GM19193 (cell line): Measurements from ENCODE around the gene RTP5.

Experiments
- POLR2A ChIP-seq: IDR thresholded peaks from 4 replicates; pipeline ENCODE4 v1.6.1; 2011; ENCODE audit not compliant: insufficient read depth, insufficient read length; ENCODE audit errors: extremely low read depth

The RTP5 gene

DNA sequence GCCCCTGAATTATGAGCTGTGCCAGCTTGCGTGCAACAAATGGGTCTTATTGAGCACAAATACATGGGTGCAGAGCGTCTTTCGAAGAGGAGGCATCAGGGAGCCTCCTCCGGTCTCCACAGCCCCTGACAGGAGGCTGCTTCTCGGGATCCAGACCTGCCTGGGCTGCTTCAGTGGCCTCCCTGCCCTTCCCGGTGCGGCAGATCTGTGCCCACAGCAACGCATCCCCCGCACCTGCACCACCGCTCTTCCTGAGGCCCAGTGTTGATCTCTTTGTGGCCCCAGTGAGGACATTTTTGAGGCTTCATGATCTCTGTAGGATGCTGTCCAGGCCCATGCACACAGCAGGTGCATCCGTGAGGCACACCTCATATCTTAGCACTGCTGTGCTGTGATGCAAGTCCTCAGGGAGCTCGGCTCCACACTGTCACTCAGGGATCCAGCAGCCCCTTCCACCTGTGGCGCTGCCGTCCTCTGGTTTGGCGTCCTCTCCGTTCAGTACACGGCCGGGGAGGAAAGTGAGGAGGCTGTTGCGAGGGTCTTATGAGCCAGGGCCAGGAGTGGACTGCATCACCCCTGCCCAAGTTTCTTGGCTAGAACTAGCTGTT, 17.4 kb downstream of the RTP5 start:
- TF ChIP-seq POLR2A: no peak

DNA sequence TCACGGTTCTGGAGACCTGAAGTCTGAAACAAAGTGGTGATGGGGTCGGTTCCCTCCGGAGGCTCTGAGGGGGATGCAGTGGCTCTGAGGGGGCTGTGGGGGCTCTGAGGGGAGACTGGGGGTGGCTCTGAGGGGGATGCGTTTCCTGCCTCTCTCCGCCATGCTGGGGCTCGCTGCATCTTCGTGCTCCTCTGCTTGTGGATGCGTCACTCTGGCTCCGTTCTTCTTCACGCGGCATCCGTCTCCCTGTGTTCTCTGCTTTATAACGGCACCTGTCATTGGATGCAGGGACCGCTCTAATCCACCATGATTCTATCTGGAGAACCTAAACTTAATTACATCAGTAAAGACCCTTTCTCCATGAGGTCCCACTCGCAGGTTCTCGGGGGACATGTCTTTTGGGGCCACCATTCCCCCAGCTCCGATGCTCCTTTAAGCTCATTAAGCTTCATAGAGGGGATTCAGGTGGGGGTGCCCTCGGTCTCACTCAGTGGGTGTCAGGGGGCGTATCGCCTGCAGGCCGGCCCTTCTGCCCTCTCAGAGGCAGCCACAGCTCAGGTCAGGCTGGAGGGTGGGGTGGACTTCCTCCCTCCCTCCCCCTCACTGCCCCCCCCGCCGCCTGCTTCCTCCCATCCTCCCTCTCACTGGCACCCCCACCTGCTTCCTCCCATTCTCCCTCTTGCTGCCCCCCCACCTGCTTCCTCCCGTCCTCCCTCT, 18.4 kb downstream of the RTP5 start:
- TF ChIP-seq POLR2A: no peak

DNA sequence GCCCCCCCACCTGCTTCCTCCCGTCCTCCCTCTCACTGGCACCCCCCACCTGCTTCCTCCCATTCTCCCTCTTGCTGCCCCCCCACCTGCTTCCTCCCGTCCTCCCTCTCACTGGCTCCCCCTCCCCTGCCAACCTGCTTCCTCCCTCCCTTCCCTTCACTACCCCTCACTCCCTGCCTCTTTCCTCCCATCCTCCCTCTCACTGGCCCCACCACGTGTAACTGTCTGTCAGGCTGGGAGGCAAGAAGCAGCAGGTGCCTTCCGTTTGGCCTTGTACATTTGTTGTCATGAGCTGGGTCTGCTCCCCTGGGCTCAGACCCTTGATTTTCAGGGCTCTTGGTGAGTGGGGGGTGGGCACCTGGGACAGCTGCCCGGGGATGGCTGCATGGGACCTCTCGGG, 19.1 kb downstream of the RTP5 start:
- no peak for TF ChIP-seq POLR2A

DNA sequence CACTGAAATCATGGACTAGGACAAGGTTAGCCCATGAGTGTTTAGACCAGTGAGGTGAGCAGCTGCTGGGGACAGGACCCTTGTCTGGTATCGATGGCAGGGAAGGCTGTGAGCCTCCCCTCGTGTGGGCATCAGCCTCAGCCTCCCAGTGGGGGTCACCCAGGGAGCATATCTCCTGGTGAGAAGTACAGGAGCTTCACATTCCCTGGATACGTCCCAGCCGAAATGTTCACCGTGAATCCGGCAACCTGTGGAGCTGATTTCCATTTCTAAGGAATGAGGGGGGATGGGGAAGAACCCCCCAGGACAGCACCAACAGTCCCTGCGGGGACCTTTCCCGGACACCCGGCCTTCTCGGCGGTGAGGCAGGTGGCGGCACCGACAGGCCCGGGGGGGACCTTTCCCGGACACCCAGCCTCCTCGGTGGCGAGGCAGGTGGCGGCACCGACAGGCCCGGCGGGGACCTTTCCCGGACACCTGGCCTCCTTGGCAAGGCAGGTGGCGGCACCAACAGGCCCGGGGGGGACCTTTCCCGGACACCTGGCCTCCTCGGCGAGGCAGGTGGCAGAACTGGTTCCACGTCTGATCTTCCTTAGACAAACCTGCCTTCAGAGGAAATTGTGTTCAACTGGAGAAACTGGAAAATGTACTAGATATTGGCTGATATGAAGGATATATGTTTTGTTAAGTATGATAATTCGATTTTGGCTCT, 21.2 kb downstream of the RTP5 start:
- no peak for TF ChIP-seq POLR2A

DNA sequence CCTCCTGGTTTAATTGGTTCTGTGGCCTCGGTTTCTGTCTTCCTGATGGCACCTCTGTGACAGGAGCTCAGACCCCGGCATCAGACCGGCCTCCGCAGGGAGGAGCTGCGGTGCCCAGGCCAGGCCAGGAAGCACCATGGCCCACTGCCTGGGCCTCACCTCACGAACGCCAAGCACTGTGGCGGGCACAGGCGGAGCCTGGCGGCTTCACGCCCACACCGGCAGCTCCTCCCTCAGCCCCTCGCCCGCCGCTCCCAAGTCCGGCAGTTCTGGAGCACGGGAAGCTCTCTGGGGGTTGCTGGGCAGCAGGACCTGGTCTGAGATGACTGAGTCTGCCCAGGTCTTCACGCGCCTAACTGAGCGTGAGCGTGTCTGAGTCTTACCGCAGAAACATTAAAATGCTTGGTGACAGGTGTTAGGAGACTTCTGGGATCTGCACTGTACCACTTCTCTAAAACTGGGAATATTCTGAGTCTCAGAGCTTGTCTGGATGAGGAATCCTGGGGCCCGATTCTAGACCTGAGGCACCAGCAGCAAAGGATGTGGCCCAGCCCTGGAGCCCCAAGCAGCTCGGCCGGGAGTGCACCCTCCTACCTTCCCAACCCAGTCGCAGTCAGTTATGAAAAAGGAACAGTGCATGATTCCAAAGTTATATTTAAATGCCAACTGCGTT, 21.9 kb downstream of the RTP5 start:
- TF ChIP-seq POLR2A: no peak

DNA sequence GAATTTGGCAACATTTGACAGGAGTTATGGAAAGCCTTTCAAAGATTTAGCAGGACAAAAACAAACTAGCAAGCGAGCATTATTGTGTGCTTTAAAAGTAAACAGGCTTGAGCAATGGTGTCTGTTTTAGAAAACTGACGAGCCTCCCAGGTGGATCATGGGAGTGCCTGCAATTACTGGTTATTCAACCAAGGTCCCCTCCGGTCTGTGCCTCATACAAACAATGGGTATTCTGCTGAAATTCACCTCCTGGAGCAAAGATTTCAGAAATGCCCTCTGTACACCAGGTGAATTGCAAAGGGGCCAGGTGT, 22.4 kb downstream of the RTP5 start:
- TF ChIP-seq POLR2A: no peak

DNA sequence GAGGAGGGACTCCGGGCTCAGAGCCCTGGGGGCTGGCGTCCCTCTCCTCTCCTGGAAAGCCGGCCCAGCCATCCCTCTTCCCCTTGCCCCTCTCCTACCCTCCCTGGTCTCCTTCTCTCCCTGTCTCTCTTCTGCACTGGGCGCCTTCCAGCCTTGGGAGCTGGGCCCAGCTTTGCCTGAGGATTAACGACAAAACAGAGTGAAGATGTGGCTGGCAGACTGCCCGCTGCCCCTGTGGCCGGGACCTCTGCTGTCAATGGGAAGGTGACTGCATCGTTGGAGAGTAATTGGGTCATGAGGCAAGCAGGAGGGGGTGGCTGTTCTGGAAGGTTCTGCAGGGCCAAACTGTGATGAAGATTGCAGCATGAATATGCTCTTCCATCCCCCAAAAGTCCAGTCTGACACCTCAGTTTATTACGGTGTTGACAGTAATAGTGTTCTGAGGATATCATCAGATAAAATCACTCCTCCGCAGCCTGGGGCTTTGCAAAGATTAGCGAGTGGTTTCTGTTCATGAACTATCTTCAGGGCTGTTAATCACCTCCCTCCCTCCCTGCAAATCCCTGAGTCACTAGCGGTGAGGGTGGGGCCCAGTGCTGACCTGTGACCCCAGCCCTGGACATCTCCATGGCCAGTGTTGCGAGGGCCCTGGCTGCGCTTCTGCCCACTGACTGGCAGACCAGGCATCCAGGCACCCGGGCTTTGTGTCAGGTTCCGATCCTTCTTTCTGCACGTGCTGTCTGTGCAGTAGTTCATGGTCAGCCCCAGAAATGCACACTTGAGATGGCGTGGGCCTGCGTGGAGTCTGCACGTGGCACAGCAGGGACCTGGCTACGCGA, 23.0 kb downstream of the RTP5 start:
- no peak for TF ChIP-seq POLR2A

DNA sequence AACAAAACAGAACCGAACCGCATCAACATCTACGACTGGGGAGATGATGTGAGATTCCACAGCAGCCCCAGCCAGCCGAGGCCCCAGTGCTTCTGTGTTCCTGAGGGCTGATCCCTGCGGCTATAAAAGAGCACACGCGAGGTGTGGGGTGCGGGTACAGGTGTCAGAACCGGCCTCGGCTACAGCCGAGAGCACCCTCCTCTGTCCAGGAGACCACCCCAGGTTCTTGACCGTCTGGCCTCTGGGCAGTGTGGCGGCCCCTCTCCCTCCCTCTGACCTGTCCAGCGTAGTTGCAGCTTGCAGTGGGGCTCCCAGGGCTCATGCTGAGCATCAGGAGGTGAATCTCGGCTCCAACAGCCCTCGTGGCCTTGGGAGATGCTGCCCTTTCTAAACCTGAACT, 23.7 kb downstream of the RTP5 start:
- no peak for TF ChIP-seq POLR2A

DNA sequence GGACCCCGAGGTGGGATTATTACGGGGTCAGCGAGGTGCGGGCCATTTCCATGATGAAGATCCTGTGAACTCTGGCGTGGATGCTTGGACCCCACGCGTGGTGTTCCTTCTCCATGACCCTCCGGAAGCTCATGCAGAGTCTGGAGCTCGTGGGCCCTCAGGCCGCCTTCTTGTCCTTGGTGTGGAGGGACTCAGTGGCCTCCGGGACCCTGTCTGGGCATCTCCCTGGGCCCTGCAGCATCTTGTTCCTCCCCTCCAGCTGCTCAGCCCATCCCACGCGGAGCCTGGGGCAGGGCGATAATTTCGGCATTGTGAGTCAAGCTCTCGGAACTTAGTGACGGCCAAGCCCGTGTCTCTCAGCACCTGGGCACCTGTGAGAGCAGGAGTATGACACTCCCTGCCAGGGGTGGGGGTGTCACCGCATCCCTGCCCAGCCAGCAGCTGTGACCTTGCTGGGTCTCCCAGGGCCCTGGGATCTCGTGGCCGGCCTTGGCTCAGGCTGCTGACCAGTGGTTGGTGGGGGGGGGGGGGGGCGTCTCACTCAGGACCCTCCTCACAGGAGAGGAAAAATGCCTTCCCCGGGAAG, 24.6 kb downstream of the RTP5 start:
- TF ChIP-seq POLR2A: no peak

DNA sequence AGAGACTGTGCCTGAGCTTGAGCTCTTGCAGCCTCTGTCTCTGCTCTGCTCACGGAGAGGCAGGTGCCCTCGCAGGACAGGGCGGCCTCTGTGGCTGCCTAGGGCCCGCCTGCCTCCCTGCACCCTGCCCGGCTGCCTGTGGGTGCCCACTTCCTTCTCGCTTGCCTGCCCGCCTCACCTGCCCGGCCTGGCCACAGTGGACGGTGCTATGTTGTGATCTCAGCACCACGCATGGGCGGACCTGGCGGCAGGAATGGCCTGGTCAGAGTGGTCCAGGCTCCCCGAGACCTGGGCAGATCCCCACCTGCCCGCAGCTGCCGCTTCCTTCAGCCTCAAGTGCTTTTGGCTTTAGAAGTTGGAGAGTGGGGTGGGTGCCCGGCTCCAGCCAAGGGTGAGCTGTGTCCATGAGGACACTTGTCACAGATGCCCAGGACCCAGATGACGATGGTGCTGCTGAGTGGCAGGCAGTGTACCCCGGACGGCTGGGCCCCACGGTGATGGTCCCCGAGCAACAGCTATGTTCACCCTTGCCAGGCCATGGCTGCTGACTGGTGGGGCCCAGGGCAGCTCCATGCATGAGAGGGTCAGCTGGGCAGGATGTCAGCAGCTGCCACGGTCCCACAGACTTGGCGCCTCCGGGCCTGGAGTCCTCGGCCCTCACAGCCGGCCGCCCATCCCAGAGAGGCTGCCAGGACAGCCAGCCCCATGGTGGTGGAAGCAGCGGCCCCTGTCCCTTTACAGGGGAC, 25.3 kb downstream of the RTP5 start:
- no peak for TF ChIP-seq POLR2A

DNA sequence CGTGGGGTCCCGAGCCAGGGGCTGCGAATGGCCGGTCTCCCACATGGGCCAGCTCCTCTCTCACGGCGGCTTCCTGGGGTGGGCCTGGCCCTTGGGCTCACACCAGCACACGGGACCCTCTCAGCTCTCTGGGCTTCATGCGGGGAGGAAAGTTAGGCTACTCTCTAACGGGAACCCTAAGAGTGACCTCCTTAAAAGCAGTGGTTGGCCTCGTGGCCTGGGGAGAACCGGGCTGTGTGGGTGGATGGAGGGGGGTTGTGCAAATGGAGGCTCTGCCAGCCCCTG, 25.8 kb downstream of the RTP5 start:
- TF ChIP-seq POLR2A: no peak

DNA sequence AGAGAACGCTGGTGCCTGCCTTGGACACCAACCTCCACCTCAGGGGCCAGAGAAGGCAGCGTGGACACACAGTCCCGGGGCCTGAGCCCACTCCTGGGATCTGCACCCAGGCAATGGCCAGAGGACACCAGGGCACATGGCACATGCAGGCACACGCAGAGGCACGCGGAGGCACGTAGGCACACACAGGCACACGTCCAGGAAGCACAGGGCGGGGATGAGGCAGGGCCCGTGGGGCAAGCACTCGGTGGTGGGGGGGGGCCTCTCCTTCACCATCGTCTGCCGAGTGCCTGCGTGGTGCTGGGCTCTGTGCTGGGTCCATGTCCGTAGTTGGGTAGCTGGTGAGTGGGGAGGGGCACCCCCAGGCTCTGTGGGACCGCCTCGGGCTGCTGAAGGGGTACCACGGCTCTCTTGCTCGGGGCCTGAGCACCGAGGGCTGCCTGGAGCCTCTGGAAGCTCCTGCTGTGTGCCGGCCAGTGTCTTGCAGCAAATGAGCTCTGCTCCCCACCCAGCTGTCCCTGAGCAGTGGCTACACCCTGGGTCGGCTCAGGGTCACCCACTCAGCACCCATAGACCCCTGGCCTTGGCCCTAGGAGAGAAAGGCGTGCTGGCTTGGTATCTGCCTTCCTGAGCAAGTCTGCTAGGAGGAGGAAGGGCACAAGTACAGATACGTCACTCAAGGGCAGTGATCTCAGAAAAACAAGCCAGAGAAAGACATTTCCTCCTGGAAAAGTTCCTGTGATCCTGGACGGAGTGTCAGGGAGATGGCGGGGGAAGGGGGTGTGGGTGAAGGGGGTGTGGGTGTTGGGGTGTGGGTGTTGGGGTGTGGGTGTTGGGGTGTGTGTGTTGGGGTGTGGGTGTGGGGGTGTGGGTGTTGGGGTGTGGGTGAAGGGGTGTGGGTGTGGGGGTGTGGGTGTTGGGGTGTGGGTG, 26.4 kb downstream of the RTP5 start:
- no peak for TF ChIP-seq POLR2A

DNA sequence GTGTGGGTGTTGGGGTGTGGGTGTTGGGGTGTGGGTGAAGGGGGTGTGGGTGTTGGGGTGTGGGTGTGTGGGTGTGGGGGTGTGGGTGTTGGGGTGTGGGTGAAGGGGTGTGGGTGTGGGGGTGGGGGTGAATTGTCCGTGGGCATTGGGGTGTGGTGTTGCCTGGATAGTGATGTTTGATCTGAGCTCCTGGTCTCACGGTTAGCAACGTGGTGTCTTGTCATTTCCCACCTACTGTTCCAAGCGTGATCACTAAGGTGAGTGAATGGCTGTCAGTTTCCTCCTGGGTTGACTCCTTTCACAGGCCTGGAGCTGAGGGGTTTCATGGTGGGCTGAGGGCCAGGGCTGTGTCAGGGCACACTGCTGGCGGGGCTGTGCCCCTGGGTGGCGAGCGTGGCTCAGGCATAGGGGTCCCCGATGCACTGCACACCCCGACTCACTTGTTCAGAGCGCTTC, 27.2 kb downstream of the RTP5 start:
- no peak for TF ChIP-seq POLR2A
